Measurements from ENCODE around the gene PCYT1B. TPM values are rescaled to one million over a fixed set of nuclear protein-coding genes. Genes with fewer than 3 reads are reported as not detected.

Gene PCYT1B
- total and polyA plus RNA-seq, 2 of the 13 experiments (the other 11 are each of a cell fraction or from before 2014, with no cell fraction given): 6.1 to 9.2 TPM

DNA sequence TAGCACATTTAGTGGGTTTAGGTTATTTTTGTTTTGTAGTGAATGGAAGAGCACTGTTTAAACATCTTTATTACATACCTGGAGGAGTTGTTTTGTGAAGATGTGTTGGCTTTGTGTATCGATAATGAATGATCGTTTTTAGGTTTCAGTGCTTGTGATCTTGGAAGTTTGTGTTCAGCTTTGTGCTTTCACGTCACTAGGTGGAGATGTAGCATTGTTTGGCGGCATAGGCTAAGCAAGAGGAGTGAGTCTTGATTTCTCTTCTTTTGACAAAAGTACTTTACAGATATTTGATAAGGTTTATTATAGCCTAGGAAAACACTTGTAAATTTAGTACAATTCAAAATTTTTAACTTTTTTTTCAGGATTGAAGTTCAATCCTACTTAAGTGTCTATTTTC, 131.7 kb downstream of the PCYT1B start:
- no peak overlapping the region for H3K4me3 ChIP-seq (replicated peaks in 1 of 3; ENCODE audit: insufficient read depth in 1 of 3, low read depth in 2 of 3, low read length in 3 of 3)
- H2AFZ ChIP-seq (ENCODE audit: low read length): no peak overlapping the region
- POLR2A ChIA-PET: no interaction called here
- DNase-seq (ENCODE audit: low spot score) (no peak), ATAC-seq (no peak), FAIRE-seq (peak; percentile 64)
- CTCF ChIA-PET (ENCODE audit: low intra/inter-chr PET ratio, low total read pairs): no interaction called here
- WGBS (ENCODE audit: low lambda C conversion rate): 79% methylated on average over 4 of the region's 4 CpGs
- intact Hi-C loops (cut with micrococcal nuclease; ENCODE audit: unreplicated experiment): no loop called here
- H3K9ac ChIP-seq (ENCODE audit: insufficient read depth, low read depth, low read length): no peak overlapping the region
- H3K27me3 ChIP-seq (ENCODE audit: control insufficient read depth in 1 of 2, insufficient read depth in 2 of 2, low read length in 2 of 2): no peaks in the 10 kb centered on the region
- H3K79me2 ChIP-seq (ENCODE audit: insufficient read depth, low read length): no peaks in the 10 kb centered on the region
- H3K27ac ChIP-seq (ENCODE audit: extremely low read length, insufficient read depth, low read length): no peak overlapping the region
- no peak for TF ChIP-seq UBTF (CRISPR knock-in tag; IDR thresholded peaks at IDR 0.05)
- TF ChIP-seq BRF2 (CRISPR knock-in tag; IDR thresholded peaks at IDR 0.05): no peak
- TF ChIP-seq SNRNP70 (IDR thresholded peaks at IDR 0.05; ENCODE audit: low read depth, low read length): no peak
- TF ChIP-seq STAG1 (CRISPR knock-in tag; IDR thresholded peaks at IDR 0.05): peak; percentile 61
- TF ChIP-seq, protein P1, sequence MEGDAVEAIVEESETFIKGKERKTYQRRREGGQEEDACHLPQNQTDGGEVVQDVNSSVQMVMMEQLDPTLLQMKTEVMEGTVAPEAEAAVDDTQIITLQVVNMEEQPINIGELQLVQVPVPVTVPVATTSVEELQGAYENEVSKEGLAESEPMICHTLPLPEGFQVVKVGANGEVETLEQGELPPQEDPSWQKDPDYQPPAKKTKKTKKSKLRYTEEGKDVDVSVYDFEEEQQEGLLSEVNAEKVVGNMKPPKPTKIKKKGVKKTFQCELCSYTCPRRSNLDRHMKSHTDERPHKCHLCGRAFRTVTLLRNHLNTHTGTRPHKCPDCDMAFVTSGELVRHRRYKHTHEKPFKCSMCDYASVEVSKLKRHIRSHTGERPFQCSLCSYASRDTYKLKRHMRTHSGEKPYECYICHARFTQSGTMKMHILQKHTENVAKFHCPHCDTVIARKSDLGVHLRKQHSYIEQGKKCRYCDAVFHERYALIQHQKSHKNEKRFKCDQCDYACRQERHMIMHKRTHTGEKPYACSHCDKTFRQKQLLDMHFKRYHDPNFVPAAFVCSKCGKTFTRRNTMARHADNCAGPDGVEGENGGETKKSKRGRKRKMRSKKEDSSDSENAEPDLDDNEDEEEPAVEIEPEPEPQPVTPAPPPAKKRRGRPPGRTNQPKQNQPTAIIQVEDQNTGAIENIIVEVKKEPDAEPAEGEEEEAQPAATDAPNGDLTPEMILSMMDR (CRISPR knock-in tag; IDR thresholded peaks at IDR 0.05): peak; percentile 53
- no peaks in the 10 kb centered on the region for H4K20me1 ChIP-seq (ENCODE audit: insufficient read depth, low read length)
- no TSS peak for BruUV-seq (replicated peaks)
- no peak overlapping the region for H3K4me2 ChIP-seq (ENCODE audit: low read depth, low read length)
- H3K4me1 ChIP-seq (ENCODE audit: insufficient read depth, low read length): no peaks in the 10 kb centered on the region
- no peaks in the 10 kb centered on the region for H3K9me3 ChIP-seq (ENCODE audit: low read length)
- no peaks in the 10 kb centered on the region for H3K36me3 ChIP-seq (replicated peaks in 1 of 2; ENCODE audit: control insufficient read depth in 1 of 2, insufficient read depth in 2 of 2, low read length in 2 of 2)
- in situ Hi-C loops (cut with HindIII; ENCODE audit: extremely low pct_ligation_motif_present, low pct_unique_long_range_greater_than_20kb): no loop called here

Measured in HepG2 (cell line).